WTC11 (cell line): ENCODE measurements around the gene LRRC38. TPM values are rescaled to one million over a fixed set of nuclear protein-coding genes. Genes with fewer than 3 reads are reported as not detected.
A peak's percentile ranks its signal among the peaks of the same experiment; 100 is the strongest.
"Not testable (repeated sequence)": the region's sequence is repeated elsewhere in the genome, so short reads cannot be mapped to it uniquely, and the experiment has no call there.

Experiments
- ATAC-seq: fragments of 200-7000 bp; cut with Tn5 transposase; 2 replicates; pipeline ENCODE4 v1.10.0; 2021; ENCODE audit warnings: mild to moderate bottlenecking, moderate library complexity
- Bru-seq: library from RNA; stranded (reverse); fragments of 400-500 nt; gene quantifications from one replicate; lab custom pipeline; 2021; lab: Mats Ljungman, UMichigan
- CTCF ChIA-PET: fragments of 300-600 bp; sonication (Branson Sonifier 250); formaldehyde crosslinking; loops from one replicate; lab custom pipeline; 2021; ENCODE audit warnings: antibody characterized with exemption; lab: Charles Lee
- POLR2A ChIA-PET: fragments of 350-600 bp; sonication (Branson Sonifier 250); formaldehyde crosslinking; loops from one replicate; lab custom pipeline; 2021; ENCODE audit warnings: antibody characterized with exemption; lab: Charles Lee
- DNase-seq: peaks from one replicate; pipeline ENCODE4 v3.0.0; 2021; ENCODE audit warnings: low spot score
- H3K27ac Mint-ChIP-seq: 2 replicates; pipeline ENCODE4 v1.8.0; 2021; ENCODE audit warnings: mixed read lengths
- H3K27me3 Mint-ChIP-seq: 2 replicates; pipeline ENCODE4 v1.8.0; 2021; ENCODE audit warnings: low read depth, mild to moderate bottlenecking, moderate library complexity, mixed read lengths
- H3K36me3 Mint-ChIP-seq: 2 replicates; pipeline ENCODE4 v1.8.0; 2021; ENCODE audit warnings: mixed read lengths
- H3K4me1 Mint-ChIP-seq: 2 replicates; pipeline ENCODE4 v1.8.0; 2022; ENCODE audit warnings: mixed read lengths
- H3K4me3 Mint-ChIP-seq: 2 replicates; pipeline ENCODE4 v1.8.0; 2021; ENCODE audit warnings: mild to moderate bottlenecking, moderate library complexity, mixed read lengths
- H3K9me3 Mint-ChIP-seq: 2 replicates; pipeline ENCODE4 v1.8.0; 2021; ENCODE audit warnings: mixed read lengths
- FOXK1 ChIP-seq: sonication (generic); formaldehyde crosslinking; IDR thresholded peaks from 2 replicates; pipeline ENCODE4 v1.8.0; 2022; ENCODE audit warnings: mild to moderate bottlenecking, moderate library complexity, missing genetic modification reagents
- HMGA2 ChIP-seq: fragments of 250-450 bp; sonication (Bioruptor Pico); IDR thresholded peaks from 2 replicates; pipeline ENCODE4 v1.4.0; 2021; ENCODE audit warnings: mild to moderate bottlenecking, moderate library complexity
- RELA ChIP-seq: sonication (generic); formaldehyde crosslinking; IDR thresholded peaks from 2 replicates; pipeline ENCODE4 v1.8.1; 2022; ENCODE audit warnings: missing genetic modification reagents, mild to moderate bottlenecking, borderline replicate concordance
- RORB ChIP-seq: fragments of 250-450 bp; sonication (Bioruptor Pico); IDR thresholded peaks from 2 replicates; pipeline ENCODE4 v1.9.0; 2021; ENCODE audit warnings: mild to moderate bottlenecking
- TEAD1 ChIP-seq: sonication (generic); formaldehyde crosslinking; IDR thresholded peaks from 2 replicates; pipeline ENCODE4 v1.8.0; 2022; ENCODE audit warnings: mild to moderate bottlenecking, missing genetic modification reagents
- long read RNA-seq, 3 experiments: library from RNA in 1 of 3; library from capped mRNA in 1 of 3; library from polyadenylated mRNA in 1 of 3; unstranded in 2 of 3; stranded (forward) in 1 of 3; transcript quantifications; one replicate each; pipeline ENCODE4 v2.0.0, GENCODE V29; 2021
- total RNA-seq: library from RNA; stranded (reverse); gene quantifications from 3 replicates; pipeline ENCODE4 v1.2.3, GENCODE V29; 2021
- TF ChIP-seq, protein P1 (sequence below): sonication (generic); formaldehyde crosslinking; IDR thresholded peaks from 2 replicates; pipeline ENCODE4 v1.8.1; 2023; ENCODE audit warnings: mild to moderate bottlenecking, moderate library complexity, missing genetic modification reagents
- TF ChIP-seq, protein P2 (sequence below): sonication (generic); formaldehyde crosslinking; IDR thresholded peaks from 2 replicates; pipeline ENCODE4 v1.8.0; 2022; ENCODE audit warnings: mild to moderate bottlenecking, missing genetic modification reagents
- TF ChIP-seq, protein P3 (sequence below): sonication (generic); formaldehyde crosslinking; IDR thresholded peaks from 2 replicates; pipeline ENCODE4 v1.8.0; 2022; ENCODE audit warnings: mild to moderate bottlenecking, missing genetic modification reagents
- TF ChIP-seq, protein P4 (sequence below): sonication (generic); formaldehyde crosslinking; IDR thresholded peaks from 2 replicates; pipeline ENCODE4 v1.8.1; 2023; ENCODE audit warnings: mild to moderate bottlenecking, missing genetic modification reagents

Gene LRRC38, protein sequence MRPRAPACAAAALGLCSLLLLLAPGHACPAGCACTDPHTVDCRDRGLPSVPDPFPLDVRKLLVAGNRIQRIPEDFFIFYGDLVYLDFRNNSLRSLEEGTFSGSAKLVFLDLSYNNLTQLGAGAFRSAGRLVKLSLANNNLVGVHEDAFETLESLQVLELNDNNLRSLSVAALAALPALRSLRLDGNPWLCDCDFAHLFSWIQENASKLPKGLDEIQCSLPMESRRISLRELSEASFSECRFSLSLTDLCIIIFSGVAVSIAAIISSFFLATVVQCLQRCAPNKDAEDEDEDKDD
- 0.15 to 0.25 TPM (median 0.16 TPM) in 3 replicates for total RNA-seq
- percentile 10 among the genes with signal in this experiment for Bru-seq, nascent RNA
- long read RNA-seq, experiment 1, partial matches to known transcripts = 0 of 4 reads
- long read RNA-seq, experiment 1, other reads (novel, unspliced or antisense) = 1 of 4 reads
- long read RNA-seq, experiment 2 = 0 reads
- long read RNA-seq, experiment 3 = 0 reads

DNA sequence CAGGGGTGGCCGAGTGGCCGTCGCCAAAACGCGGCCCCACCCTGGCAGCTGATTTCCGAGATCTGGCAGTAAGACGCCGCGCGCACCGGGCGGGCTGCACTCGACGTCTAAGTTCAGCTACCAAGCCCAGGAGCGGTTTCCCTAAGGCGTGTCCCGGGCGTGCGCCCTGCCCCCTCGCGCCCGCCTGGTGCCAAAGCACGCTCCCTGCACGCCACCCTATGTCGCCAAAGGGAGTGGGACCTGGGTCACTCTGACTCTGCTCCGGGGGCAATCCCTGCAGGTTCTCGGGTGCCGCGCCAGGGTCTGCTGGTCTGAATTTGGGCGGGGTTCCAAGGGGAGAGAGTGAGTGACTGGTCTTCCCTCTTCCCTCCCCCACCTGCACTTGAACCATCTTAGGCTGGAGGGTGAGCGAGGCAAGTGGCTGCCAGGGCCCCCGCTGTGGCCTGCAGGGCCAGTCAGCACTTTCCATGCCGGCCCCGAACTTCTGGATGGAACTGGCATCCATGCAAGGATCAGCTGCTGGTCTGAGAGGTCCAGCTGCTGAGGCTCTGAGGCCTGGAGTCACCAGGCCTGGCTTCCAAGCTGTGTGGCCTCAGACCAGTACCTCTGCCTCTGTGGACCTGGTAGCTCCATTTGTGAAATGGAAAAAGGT, at the start of gene LRRC38:
Gene LRRC38, minus strand, starts transcription at position 109 of the 652 bp plus-strand sequence. CDS start 410 bp downstream, outside the sequence.
- ATAC-seq = peak; percentile 48
- 0 out of 2 replicates have a peak, but pooled peaks have one; percentile 31 for TF ChIP-seq RELA (CRISPR knock-in tag)
- TF ChIP-seq FOXK1 (CRISPR knock-in tag) = peak; percentile 30
- TF ChIP-seq, protein P1, sequence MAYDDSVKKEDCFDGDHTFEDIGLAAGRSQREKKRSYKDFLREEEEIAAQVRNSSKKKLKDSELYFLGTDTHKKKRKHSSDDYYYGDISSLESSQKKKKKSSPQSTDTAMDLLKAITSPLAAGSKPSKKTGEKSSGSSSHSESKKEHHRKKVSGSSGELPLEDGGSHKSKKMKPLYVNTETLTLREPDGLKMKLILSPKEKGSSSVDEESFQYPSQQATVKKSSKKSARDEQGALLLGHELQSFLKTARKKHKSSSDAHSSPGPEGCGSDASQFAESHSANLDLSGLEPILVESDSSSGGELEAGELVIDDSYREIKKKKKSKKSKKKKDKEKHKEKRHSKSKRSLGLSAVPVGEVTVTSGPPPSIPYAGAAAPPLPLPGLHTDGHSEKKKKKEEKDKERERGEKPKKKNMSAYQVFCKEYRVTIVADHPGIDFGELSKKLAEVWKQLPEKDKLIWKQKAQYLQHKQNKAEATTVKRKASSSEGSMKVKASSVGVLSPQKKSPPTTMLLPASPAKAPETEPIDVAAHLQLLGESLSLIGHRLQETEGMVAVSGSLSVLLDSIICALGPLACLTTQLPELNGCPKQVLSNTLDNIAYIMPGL = 0 out of 2 replicates have a peak, but pooled peaks have one; percentile 11
- TF ChIP-seq, protein P2, sequence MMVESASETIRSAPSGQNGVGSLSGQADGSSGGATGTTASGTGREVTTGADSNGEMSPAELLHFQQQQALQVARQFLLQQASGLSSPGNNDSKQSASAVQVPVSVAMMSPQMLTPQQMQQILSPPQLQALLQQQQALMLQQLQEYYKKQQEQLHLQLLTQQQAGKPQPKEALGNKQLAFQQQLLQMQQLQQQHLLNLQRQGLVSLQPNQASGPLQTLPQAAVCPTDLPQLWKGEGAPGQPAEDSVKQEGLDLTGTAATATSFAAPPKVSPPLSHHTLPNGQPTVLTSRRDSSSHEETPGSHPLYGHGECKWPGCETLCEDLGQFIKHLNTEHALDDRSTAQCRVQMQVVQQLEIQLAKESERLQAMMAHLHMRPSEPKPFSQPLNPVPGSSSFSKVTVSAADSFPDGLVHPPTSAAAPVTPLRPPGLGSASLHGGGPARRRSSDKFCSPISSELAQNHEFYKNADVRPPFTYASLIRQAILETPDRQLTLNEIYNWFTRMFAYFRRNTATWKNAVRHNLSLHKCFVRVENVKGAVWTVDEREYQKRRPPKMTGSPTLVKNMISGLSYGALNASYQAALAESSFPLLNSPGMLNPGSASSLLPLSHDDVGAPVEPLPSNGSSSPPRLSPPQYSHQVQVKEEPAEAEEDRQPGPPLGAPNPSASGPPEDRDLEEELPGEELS (CRISPR knock-in tag) = peak; percentile 89; the same call in 1 of the 2 replicates
- no peak for TF ChIP-seq HMGA2 (CRISPR knock-in tag)
- TF ChIP-seq, protein P3, sequence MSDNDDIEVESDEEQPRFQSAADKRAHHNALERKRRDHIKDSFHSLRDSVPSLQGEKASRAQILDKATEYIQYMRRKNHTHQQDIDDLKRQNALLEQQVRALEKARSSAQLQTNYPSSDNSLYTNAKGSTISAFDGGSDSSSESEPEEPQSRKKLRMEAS (CRISPR knock-in tag) = peak; percentile 63; the same call in 1 of the 2 replicates
- 0 out of 2 replicates have a peak, but pooled peaks have one; percentile 21 for TF ChIP-seq TEAD1
- TF ChIP-seq, protein P4, sequence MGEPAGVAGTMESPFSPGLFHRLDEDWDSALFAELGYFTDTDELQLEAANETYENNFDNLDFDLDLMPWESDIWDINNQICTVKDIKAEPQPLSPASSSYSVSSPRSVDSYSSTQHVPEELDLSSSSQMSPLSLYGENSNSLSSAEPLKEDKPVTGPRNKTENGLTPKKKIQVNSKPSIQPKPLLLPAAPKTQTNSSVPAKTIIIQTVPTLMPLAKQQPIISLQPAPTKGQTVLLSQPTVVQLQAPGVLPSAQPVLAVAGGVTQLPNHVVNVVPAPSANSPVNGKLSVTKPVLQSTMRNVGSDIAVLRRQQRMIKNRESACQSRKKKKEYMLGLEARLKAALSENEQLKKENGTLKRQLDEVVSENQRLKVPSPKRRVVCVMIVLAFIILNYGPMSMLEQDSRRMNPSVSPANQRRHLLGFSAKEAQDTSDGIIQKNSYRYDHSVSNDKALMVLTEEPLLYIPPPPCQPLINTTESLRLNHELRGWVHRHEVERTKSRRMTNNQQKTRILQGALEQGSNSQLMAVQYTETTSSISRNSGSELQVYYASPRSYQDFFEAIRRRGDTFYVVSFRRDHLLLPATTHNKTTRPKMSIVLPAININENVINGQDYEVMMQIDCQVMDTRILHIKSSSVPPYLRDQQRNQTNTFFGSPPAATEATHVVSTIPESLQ (CRISPR knock-in tag) = no peak
- H3K27ac Mint-ChIP-seq = no peak within 1 kb of the TSS
- H3K9me3 Mint-ChIP-seq = peaks cover under 1% of the 10 kb centered on the region
- POLR2A ChIA-PET = interaction anchor here (0.7 kb wide), 1 partner anchor 1265 kb away, joined by 3 read pairs; no protein-coding TSS in a partner anchor
- CTCF ChIA-PET = interaction anchor here (0.6 to 2.3 kb wide), 12 partner anchors 9 to 86 kb away, joined by 3 to 7 read pairs (median 4); partner anchors contain the start of gene PDPN
- DNase-seq = peak; percentile 61
- peaks cover 92% of the 10 kb centered on the region for H3K27me3 Mint-ChIP-seq
- peaks cover 15% of the 10 kb centered on the region for H3K4me1 Mint-ChIP-seq
- H3K4me3 Mint-ChIP-seq = peak within 1 kb of the TSS; percentile 76
- H3K36me3 Mint-ChIP-seq = no peaks in the 10 kb centered on the region

DNA sequence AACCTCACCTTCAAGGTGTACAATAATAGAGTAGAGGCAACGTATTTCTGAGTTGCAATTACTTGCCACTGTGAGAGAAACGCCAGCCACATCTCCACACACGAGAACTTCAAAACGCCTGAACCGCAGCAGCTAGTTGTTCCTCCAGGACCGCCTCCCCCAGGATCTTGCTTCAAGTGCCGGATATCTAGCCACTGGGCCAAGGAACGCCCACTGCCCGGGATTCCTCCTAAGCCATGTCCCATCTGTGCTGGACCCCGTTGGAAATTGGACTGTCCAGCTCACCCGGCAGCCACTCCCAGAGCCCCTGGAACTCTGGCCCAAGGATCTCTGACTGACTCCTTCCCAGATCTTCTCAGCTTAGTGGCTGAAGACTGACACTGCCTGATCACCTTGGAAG, 49.2 kb upstream of the LRRC38 start:
- H3K9me3 Mint-ChIP-seq, H3K4me3 Mint-ChIP-seq, DNase-seq, ATAC-seq, H3K4me1 Mint-ChIP-seq, H3K36me3 Mint-ChIP-seq, CTCF ChIA-PET, H3K27ac Mint-ChIP-seq: not testable (repeated sequence)
- POLR2A ChIA-PET = interaction anchor here (0.6 kb wide), 1 partner anchor 36 kb away, joined by 3 read pairs; no protein-coding TSS in a partner anchor
- peaks cover 16% of the 10 kb centered on the region for H3K27me3 Mint-ChIP-seq

DNA sequence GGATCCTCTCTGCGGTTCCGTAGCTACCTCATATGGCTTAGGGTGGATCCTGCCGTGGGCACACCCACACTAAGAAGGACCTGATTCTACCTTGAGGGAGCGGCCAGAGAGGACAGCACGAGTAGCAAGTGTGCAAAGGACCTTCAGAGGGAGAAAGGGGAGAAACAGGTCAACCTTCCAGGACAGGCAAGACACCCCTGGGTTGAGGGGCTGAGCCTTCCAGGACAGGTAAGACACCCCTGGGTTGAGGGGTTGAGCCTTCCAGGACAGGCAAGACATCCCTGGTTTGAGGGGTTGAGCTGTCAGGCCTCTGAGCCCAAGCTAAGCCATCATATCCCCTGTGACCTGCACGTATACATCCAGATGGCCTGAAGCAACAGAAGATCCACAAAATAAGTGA, 46.7 kb upstream of the LRRC38 start:
- Mint-ChIP-seq H3K4me3 (no peak overlapping the region), H3K36me3 (no peaks in the 10 kb centered on the region), H3K27me3 (peaks cover 16% of the 10 kb centered on the region), H3K9me3 (no peaks in the 10 kb centered on the region), H3K27ac (no peak overlapping the region), H3K4me1 (no peaks in the 10 kb centered on the region)
- ChIA-PET CTCF (interaction anchor here (0.9 kb wide), 1 partner anchor 10 kb away, joined by 4 read pairs; no protein-coding TSS in a partner anchor), POLR2A (interaction anchor here (0.5 kb wide), 1 partner anchor 187 kb away, joined by 8 read pairs; no protein-coding TSS in a partner anchor)
- TF ChIP-seq RORB (CRISPR knock-in tag) = no peak
- no peak for DNase-seq
- ATAC-seq = no peak
